SW480 (cell line): ENCODE measurements around the gene FAM13C.
"Not testable (repeated sequence)": the region's sequence is repeated elsewhere in the genome, so short reads cannot be mapped to it uniquely, and the experiment has no call there.

Source experiments
- DNase-seq: peaks from one replicate; pipeline ENCODE4 v3.0.0-alpha.2; 2016; ENCODE audit warnings: low spot score

The FAM13C gene

DNA sequence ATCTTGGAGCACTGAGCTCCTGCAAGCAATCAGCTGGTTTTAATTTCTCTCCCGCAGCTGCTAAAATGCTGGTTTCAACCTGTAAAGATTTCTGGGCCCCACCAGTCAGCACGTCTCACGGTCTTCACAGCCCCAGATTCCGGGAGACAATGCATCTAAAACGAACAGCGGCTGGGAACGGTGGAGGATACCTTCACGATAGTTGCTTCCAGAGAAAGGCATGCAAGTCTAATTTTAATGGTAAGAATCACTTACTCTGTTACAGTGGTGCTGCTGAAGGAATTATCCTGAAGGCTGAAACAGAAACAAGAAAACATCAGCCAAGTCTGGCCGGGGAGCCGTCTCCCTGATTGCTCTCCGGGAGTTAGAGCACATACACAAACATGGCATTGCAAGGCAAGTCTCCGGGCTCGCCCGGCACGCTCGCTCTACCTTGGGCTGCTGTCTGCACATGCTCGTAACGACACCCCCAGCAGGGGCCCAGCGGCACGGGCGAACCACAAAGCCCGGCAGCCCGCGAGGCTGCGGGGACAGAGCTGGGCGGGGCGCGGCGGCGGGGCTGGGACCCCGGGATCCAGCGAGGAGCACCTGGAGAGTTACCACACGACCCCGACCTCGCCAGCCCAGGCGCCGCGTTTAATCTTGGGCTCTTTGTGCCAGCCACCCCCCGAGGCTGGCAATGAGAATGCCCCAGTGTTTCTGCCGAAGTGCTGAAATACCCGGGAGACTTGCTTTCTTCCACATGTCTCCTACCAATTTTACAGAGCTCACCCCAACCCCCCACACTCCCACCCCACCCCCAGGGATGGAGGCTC is at the start of gene FAM13C:
Gene FAM13C (minus strand): TSS at position 406 of the 815 bp plus-strand sequence. CDS start 89 bp downstream, at position 317.
- DNase-seq = peak; percentile 77

DNA sequence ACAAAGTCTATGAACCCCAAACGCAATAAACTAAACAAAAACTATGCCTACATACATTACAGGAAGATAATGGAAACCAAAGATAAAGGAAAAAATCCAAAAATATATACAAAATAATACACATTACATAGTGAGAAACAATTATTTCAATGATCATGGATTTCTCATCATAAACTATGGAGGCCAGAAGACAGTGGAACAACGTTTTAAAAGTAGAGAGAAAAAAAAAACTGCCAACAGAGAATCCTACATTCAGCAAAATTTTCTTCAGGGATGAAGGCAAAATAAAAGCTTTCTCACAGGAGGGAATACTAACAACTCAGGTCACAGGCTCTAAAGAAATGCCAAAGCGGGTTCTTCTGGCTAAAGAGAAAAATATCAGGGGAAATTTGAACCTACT is 42.9 kb upstream of the FAM13C start:
- no peak for DNase-seq

- DNase-seq = no peak
Measured at GRCh38 chr10:59400214-59400613, 37.9 kb upstream of the FAM13C start.

DNA sequence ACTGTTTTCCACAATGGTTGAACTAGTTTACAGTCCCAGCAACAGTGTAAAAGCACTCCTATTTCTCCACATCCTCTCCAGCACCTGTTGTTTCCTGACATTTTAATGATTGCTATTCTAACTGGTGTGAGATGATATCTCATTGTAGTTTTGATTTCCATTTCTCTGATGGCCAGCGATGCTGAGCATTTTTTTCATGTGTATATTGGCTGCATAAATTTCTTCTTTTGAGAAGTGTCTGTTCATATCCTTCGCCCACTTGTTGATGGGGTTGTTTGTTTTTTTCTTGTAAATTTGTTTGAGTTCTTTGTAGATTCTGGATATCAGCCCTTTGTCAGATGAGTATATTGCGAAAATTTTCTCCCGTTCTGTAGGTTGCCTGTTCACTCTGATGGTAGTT is 37.0 kb upstream of the FAM13C start:
- not testable (repeated sequence) for DNase-seq

GRCh38 chr10:59397961-59398360 is 35.6 kb upstream of the FAM13C start:
- no peak for DNase-seq

GRCh38 chr10:59395984-59396383 is 33.6 kb upstream of the FAM13C start:
- no peak for DNase-seq

GRCh38 chr10:59393349-59393748 is 31.0 kb upstream of the FAM13C start:
- no peak for DNase-seq

GRCh38 chr10:59391060-59391459 is 28.7 kb upstream of the FAM13C start:
- DNase-seq = no peak

GRCh38 chr10:59388671-59388976 is 26.3 kb upstream of the FAM13C start:
- peak; percentile 6 for DNase-seq

DNA sequence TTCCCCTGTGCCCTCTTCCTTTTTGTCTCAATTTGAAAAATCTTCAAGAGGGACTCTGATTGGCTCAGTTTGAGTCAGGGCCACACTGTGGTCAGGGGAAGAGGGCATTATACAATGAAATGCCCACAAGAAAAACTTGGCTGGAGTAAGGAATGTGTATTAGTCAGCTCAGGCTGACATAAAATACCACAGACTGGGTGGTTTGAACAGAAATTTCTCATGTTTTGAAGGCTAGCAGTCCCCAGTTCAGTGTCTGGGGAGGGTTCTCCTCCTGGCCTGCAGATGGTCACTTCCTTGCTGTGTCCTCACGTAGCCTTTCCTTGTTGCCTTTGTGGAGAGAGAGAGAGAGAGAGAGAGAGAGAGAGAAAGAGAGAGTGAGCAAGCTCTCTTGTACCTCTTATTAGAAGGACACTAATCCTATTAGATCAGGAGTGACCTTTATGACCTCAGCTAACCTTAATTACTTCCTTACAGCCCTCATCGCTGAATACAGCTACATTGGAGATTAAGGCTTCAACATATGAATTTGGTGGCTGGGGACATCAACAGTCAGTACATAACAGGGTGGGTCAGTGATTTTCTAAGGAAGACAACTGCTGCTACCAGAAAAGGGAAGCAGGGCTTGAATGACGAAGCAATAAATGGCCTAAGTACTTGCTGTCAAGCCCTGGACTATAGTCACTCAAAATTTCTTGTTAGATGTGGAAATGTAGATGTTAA is 25.8 kb upstream of the FAM13C start:
- peak; percentile 32 for DNase-seq

DNA sequence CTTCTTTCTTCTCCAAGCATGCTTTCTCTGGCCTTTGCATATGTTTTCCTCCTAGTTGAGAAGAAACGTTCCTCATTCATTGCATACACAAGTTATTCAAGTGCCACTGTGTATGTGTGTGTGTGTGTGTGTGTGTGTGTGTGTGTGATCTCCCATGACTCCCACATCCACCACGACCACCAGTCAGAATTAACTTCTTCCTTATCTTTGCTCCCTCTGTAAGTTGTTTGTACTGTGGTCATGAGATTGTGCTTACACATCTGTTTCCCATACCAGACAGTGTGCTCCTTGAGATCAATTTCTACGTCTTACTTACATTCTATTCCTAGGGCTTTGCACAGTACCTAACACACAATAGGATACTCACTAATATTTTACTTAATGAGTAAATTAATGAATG is 22.4 kb upstream of the FAM13C start:
- DNase-seq = no peak

DNA sequence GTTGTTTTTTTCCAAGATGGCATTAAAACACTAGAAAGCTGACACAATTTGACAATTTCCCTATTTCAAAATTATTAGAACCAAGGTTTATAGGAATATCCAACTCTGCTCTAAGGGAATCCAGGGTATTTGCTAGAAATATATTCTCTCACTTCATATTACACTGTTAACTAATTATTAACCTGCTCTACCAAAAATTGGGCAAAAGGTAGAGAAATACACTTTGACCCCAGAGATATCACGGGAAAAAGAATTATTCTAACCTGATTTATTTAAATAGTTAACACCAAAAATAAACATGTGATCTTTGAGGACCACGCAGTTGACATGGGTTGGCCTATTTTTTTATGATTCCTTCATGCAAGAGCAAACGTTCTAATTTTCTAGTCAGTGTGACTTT is 21.6 kb upstream of the FAM13C start:
- DNase-seq = no peak

DNA sequence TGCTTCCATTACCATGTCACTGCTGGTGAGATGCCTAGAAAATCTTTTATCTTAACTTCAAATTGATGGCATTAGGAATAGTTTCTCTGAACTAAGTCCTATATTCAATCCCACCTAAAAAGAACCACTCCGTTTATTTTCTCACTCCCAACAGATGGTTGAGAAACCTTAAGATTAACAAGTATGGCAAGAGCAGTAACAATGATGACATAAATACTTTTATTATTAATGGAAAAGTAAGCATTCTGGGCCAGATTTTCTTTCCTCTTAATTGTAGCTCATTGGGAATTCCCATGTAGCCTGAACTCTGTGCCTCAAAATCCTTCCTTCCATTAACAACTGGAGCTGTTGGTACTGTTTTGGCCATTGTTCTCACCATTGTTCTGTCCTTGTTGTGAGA is 21.1 kb upstream of the FAM13C start:
- DNase-seq = no peak

- DNase-seq = no peak
Measured at GRCh38 chr10:59382831-59383295, 20.5 kb upstream of the FAM13C start.

DNA sequence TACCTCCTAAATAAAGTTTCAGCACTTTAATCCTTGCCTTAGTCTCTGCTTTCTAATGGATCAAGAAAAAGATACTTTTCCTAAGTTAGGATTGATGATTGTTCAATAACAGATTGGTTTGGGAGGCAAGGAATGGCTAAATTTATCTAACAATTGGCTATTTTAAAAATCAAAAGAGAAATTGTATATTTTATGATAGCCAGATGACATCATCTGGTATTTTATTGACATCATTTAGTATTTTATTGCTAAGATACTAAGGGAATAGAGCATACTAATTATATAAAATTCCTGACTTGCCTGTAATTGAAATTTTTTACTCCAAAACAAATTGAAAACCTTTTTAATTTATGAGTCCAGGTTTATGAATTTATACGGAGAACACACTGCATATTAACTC is 19.3 kb upstream of the FAM13C start:
- no peak for DNase-seq

DNA sequence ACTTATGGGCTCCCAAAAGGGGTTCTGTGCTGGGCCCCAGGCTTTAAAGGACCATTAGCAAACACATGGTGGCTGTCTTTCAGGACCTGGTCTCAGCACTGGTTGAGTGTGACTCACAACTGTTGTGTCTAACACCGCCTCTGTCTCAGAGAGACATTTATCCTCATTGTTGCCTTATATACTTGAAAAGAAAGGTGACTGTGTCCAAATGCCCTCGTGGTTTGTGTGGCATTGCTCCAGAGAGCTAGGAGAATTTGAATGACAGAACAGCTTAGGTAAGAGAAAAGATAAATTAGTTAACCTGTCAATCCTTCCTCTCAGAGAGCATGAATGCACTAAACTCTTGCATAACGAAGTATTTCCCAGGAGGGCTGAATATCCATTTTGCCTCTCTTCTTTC is 14.5 kb upstream of the FAM13C start:
- no peak for DNase-seq

DNA sequence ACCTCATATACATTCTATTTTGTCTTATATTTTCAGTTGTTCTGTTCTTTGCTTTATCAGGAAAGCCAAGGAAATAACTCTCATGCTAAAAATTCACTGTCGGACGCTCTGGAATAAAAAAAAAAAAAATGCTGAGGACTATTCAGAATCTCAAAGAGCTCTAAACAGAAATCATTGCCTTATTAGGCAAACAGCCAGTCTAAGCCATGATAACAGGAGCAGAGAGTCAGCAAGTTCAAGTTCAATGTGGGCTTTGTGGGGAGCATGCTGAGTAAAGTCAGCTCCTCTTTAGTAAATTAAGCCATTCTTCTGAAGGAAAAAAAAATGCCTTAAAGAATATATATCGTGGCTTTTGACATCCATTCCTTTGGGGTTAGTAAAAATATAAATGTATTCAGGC is 13.6 kb upstream of the FAM13C start:
- DNase-seq = no peak

GRCh38 chr10:59374916-59375315 is 12.6 kb upstream of the FAM13C start:
- no peak for DNase-seq

- DNase-seq = no peak
Measured at GRCh38 chr10:59373071-59373470, 10.7 kb upstream of the FAM13C start.

- no peak for DNase-seq
Measured at GRCh38 chr10:59372543-59372942, 10.2 kb upstream of the FAM13C start.

DNA sequence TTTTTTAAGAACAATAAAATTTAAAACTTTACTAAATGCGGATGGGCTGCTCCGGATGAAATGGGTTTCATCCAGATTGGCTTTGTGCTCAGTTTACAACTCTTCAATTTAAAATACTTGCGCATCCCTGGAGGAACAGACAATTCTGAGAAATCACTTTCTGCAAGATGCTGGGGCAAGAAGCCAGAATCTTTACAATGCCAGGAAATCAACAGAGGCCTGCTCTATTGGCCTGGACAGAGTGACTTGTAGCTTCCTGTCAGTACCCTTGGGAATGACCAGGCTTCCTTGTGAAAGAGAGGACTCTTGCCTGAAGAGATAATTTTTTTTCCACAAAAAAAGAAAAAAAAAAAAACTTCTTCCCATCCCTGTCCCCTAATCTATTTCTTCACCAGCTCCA is 3.9 kb upstream of the FAM13C start:
- no peak for DNase-seq

GRCh38 chr10:59363446-59363958 is 1.2 kb upstream of the FAM13C start:
- no peak for DNase-seq

DNA sequence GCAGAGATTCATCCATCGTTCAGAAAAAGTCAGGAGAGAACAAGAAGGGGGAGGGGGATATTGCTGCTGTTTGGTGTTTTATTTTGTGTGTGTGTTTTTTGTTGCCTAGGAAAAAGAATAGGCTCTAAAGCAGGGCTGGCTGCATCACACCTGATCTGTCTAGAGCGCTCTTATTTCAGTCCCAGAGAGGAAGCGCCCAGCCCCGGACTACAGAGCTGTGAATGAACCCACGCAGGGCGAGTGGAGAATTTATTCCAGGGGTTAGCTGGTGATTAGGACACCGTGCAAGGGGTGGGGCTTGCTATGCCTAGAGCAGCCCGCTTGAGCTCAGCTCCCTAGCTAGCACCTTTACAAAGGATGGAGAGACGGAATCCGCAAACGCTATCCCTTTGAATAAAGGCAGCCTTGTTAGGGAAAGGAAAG is 621 bp upstream of the FAM13C start:
- peak; percentile 78 for DNase-seq
